Endothelial cell of umbilical vein (primary cell): Measurements from ENCODE around the gene ILKAP. TPM values are rescaled to one million over a fixed set of nuclear protein-coding genes. Genes with fewer than 3 reads are reported as not detected.

Experiments
- BruUV-seq: library from RNA; stranded (reverse); fragments of 400-500 nt; replicated peaks from 2 replicates; lab custom pipeline; 2021; lab: Mats Ljungman, UMichigan
- CTCF ChIA-PET: fragments of 300-600, 350-600 bp; sonication (Branson Sonifier 250); formaldehyde crosslinking; loops from one replicate; lab custom pipeline; 2021; ENCODE audit warnings: antibody characterized with exemption, inconsistent platforms; lab: Charles Lee
- POLR2A ChIA-PET: fragments of 300-600, 350-600 bp; sonication (Branson Sonifier 250); formaldehyde crosslinking; loops from one replicate; lab custom pipeline; 2021; ENCODE audit warnings: antibody characterized with exemption, inconsistent platforms; lab: Charles Lee
- DNase-seq: peaks from one replicate; pipeline ENCODE4 v3.0.0-alpha.2; 2011; ENCODE audit warnings: low read depth, low spot score
- FAIRE-seq: peaks from 2 replicates; lab custom pipeline; 2011; peaks lifted over from hg19 to GRCh38; lab: Jason Lieb, UNC
- H2AFZ ChIP-seq: 2 replicates; pipeline ENCODE4 v1.6.0; 2012; ENCODE audit warnings: low read depth, low read length, control low read depth, inconsistent platforms
- H3K27ac ChIP-seq: 2 replicates; pipeline ENCODE4 v1.5.1; 2011; ENCODE audit warnings: low read depth, mild to moderate bottlenecking, control low read depth, low read length, moderate library complexity; ENCODE audit not compliant: insufficient read depth
- H3K27me3 ChIP-seq, 2 experiments: 2 replicates each; pipeline versions ENCODE4 v1.6.0 to v1.6.1; 2011; ENCODE audit warnings: low read length in 2 of 2, mixed read lengths in 1 of 2; ENCODE audit not compliant: control insufficient read depth in 2 of 2, insufficient read depth in 2 of 2
- H3K36me3 ChIP-seq, 2 experiments: 2 replicates in 1 of 2; 3 replicates in 1 of 2; pipeline ENCODE4 v1.5.1; 2011; ENCODE audit warnings: low read length in 2 of 2, mild to moderate bottlenecking in 1 of 2, moderate library complexity in 1 of 2; ENCODE audit not compliant: control insufficient read depth in 2 of 2, insufficient read depth in 2 of 2; ENCODE audit errors: extremely low read depth in 1 of 2
- H3K4me1 ChIP-seq: 3 replicates; pipeline ENCODE4 v1.5.1; 2011; ENCODE audit warnings: mild to moderate bottlenecking, low read length; ENCODE audit not compliant: control insufficient read depth, insufficient read depth; ENCODE audit errors: extremely low read depth
- H3K4me2 ChIP-seq: 2 replicates; pipeline ENCODE4 v1.6.1; 2011; ENCODE audit warnings: low read length, control low read depth, mixed read lengths; ENCODE audit not compliant: insufficient read depth
- H3K4me3 ChIP-seq, 3 experiments: fragments of 200-600 bp in 1 of 3; sonication (generic), shearing (Covaris generic) in 1 of 3; replicated peaks in 1 of 3; 2 replicates each; pipeline ENCODE4 v1.5.1; 2011 to 2016; ENCODE audit warnings: control low read depth in 3 of 3, low read length in 3 of 3, mild to moderate bottlenecking in 2 of 3, inconsistent platforms in 1 of 3, low read depth in 1 of 3, moderate library complexity in 1 of 3; ENCODE audit not compliant: insufficient read depth in 1 of 3
- H3K79me2 ChIP-seq: 2 replicates; pipeline ENCODE4 v1.6.0; 2012; ENCODE audit warnings: low read length, inconsistent platforms; ENCODE audit not compliant: control insufficient read depth, insufficient read depth
- H3K9ac ChIP-seq: replicated peaks from 2 replicates; pipeline ENCODE3; 2011; ENCODE audit warnings: low read length, control low read depth; ENCODE audit not compliant: insufficient read depth; ENCODE audit errors: extremely low read depth
- H3K9me1 ChIP-seq: replicated peaks from 3 replicates; pipeline ENCODE4 v1.6.0; 2011; ENCODE audit warnings: mild to moderate bottlenecking, low read length; ENCODE audit not compliant: control insufficient read depth, insufficient read depth; ENCODE audit errors: extremely low read depth
- H3K9me3 ChIP-seq: replicated peaks from 2 replicates; pipeline ENCODE4 v1.5.1; 2012; ENCODE audit warnings: low read length, inconsistent platforms; ENCODE audit not compliant: control insufficient read depth, insufficient read depth
- H4K20me1 ChIP-seq: replicated peaks from 2 replicates; pipeline ENCODE3; 2011; ENCODE audit warnings: mild to moderate bottlenecking, low read length; ENCODE audit not compliant: control insufficient read depth, insufficient read depth; ENCODE audit errors: extremely low read depth
- EZH2 ChIP-seq: IDR thresholded peaks from 2 replicates; pipeline ENCODE4 v1.6.1; 2012; ENCODE audit warnings: borderline replicate concordance, low read depth, mild to moderate bottlenecking, moderate library complexity, low read length, inconsistent platforms; ENCODE audit not compliant: severe bottlenecking
- JUN ChIP-seq: IDR thresholded peaks from 2 replicates; pipeline ENCODE4 v1.6.1; 2011; ENCODE audit warnings: borderline replicate concordance, low read depth; ENCODE audit not compliant: insufficient read length, insufficient read depth
- POLR2A ChIP-seq: IDR thresholded peaks from 2 replicates; pipeline ENCODE4 v1.6.1; 2012; ENCODE audit warnings: low read depth, mild to moderate bottlenecking, control low read depth, low read length
- dilution Hi-C: fragments of 300-500 bp; cut with MboI; formaldehyde crosslinking; loops from one replicate; pipeline ENCODE4 v1.15.0; 2019; ENCODE audit warnings: low sequenced_read_pairs; ENCODE audit not compliant: extremely low pct_ligation_motif_present
- intact Hi-C: fragments of 100-400 bp; cut with micrococcal nuclease; formaldehyde crosslinking; loops from one replicate; pipeline ENCODE4 v1.10.0; 2022
- polyA plus RNA-seq, 4 experiments: library from polyadenylated mRNA; depleted of rRNA in 3 of 4; stranded (reverse) in 3 of 4; unstranded in 1 of 4; fragments of >200 nt; gene quantifications; 2 replicates each; pipeline versions ENCODE4 v1.2.1 to v1.2.3, GENCODE V29; 2011 to 2012; ENCODE audit warnings: missing spikeins in 1 of 4
- total RNA-seq: library from RNA; stranded (reverse); gene quantifications from 2 replicates; pipeline ENCODE4 v1.2.3, GENCODE V29; 2021
- TF ChIP-seq, protein P1 (sequence below), 2 donors: IDR thresholded peaks; 1 replicate in 1 of 2; 2 replicates in 1 of 2; pipeline ENCODE4 v1.5.1; 2011; ENCODE audit warnings: low read length in 2 of 2, mild to moderate bottlenecking in 2 of 2, moderate library complexity in 2 of 2, control low read depth in 1 of 2, inconsistent platforms in 1 of 2, low read depth in 1 of 2; ENCODE audit not compliant: insufficient read depth in 1 of 2; ENCODE audit errors: extremely low read depth in 1 of 2

The ILKAP gene
- total and polyA plus RNA-seq, 2 donors (not counting 3 experiments of a cell fraction or from before 2014, with no cell fraction given): 49.2 to 49.8 TPM

DNA sequence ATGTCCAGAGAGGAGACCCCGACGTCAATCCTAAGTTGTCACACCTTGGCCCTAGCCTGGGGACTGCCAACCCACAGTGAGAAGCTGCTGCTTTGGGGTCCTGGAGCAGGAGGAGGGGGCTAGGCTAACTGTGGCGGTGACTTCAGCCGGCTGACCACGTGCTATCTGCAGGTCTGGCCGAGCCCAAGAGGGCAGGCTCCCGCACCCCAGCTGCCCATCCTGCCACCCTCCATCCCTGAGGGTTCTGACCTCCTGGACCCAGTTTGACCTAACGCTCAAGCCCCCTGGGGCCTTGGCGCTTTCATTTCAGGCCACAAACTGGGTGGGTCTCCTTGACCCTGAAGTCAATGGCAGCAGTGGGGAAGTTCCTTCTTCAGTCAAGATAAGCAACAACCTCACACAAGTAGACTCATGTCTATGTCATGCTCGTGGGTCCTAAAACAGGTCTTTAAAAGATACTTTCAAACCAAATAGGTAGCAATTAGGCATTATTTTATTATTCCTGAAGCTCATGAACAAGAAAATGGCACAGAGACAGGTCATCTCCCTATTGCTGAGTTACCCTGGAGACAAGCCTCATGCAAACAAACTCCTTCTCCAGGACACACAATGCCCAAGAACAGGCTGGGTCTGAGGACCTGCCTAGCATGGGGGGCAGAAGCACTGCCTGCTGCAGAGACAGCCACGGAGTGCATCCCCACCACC, 34.1 kb upstream of the ILKAP start:
- Histone ChIP-seq H3K9me3 (no peaks in the 10 kb centered on the region), H3K36me3 (no peaks in the 10 kb centered on the region), H3K4me2 (no peak overlapping the region), H3K27me3 (peaks cover 9 to 12% of the 10 kb centered on the region in 2 experiments), H3K4me3 (no peak overlapping the region), H2AFZ (no peak overlapping the region), H3K9ac (no peak overlapping the region), H3K9me1 (no peaks in the 10 kb centered on the region), H3K79me2 (no peaks in the 10 kb centered on the region), H3K27ac (no peak overlapping the region), H4K20me1 (no peaks in the 10 kb centered on the region), H3K4me1 (peaks cover 3% of the 10 kb centered on the region)
- no TSS peak for BruUV-seq
- intact Hi-C loops (loop anchor here (10.0 kb wide), 1 partner anchor 173 kb away; the partner anchor contains the start of gene SCLY), dilution Hi-C loops (no loop called here)
- TF ChIP-seq JUN (no peak), POLR2A (no peak)
- ChIA-PET POLR2A (interaction anchor here (0.6 kb wide), 1 partner anchor 547 kb away, joined by 3 read pairs; no protein-coding TSS in a partner anchor), CTCF (interaction anchor here (1.0 to 3.2 kb wide), 3 partner anchors 16 to 148 kb away, joined by 3 to 10 read pairs (median 3); no protein-coding TSS in a partner anchor)
- no peak for DNase-seq
- no peak for FAIRE-seq

DNA sequence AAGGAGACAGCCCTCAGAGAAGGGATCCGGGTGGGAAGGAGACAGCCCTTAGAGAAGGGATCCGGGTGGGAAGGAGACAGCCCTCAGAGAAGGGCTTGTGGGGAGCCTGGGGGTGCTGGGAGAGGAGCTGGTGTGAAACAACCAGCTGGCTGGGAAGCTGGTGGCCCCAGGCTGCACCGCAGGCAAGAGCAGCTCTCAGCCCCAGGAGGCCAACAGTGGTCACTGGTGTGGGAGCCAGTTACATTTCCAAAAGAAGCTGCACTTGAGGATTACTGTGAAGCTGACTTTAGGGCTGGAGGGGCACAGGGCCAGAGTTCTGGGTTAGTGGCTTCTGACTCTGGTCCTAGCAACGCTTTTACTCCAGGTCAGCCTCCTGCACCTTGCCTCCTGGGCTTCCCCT, 33.1 kb upstream of the ILKAP start:
- Histone ChIP-seq H3K9ac (no peak overlapping the region), H3K4me1 (peaks cover 3% of the 10 kb centered on the region), H2AFZ (no peak overlapping the region), H3K4me2 (no peak overlapping the region), H3K9me3 (no peaks in the 10 kb centered on the region), H3K36me3 (no peaks in the 10 kb centered on the region), H3K27me3 (peaks cover 12 to 13% of the 10 kb centered on the region in 2 experiments), H4K20me1 (no peaks in the 10 kb centered on the region), H3K79me2 (no peaks in the 10 kb centered on the region), H3K27ac (no peak overlapping the region), H3K9me1 (no peaks in the 10 kb centered on the region), H3K4me3 (no peak overlapping the region)
- dilution Hi-C loops (no loop called here), intact Hi-C loops (loop anchor here (10.0 kb wide), 1 partner anchor 172 kb away; the partner anchor contains the start of gene SCLY)
- no peak for DNase-seq
- FAIRE-seq: no peak
- BruUV-seq: no TSS peak
- TF ChIP-seq JUN (no peak), EZH2 (no peak)
- TF ChIP-seq, protein P1, sequence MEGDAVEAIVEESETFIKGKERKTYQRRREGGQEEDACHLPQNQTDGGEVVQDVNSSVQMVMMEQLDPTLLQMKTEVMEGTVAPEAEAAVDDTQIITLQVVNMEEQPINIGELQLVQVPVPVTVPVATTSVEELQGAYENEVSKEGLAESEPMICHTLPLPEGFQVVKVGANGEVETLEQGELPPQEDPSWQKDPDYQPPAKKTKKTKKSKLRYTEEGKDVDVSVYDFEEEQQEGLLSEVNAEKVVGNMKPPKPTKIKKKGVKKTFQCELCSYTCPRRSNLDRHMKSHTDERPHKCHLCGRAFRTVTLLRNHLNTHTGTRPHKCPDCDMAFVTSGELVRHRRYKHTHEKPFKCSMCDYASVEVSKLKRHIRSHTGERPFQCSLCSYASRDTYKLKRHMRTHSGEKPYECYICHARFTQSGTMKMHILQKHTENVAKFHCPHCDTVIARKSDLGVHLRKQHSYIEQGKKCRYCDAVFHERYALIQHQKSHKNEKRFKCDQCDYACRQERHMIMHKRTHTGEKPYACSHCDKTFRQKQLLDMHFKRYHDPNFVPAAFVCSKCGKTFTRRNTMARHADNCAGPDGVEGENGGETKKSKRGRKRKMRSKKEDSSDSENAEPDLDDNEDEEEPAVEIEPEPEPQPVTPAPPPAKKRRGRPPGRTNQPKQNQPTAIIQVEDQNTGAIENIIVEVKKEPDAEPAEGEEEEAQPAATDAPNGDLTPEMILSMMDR (IDR thresholded peaks at IDR 0.05; ENCODE audit: extremely low read depth in 1 of 2, insufficient read depth in 1 of 2, low read depth in 1 of 2, low read length in 2 of 2): no peak
- CTCF ChIA-PET: interaction anchor here (0.8 to 3.2 kb wide), 2 partner anchors 26 to 34 kb away, joined by 3 to 10 read pairs; no protein-coding TSS in a partner anchor
- POLR2A ChIA-PET: no interaction called here
